Iris pigment epithelial cell (primary cell): Measurements from ENCODE around the gene GAB3.
"Not testable (repeated sequence)": the region's sequence is repeated elsewhere in the genome, so short reads cannot be mapped to it uniquely, and the experiment has no call there.

ENCODE experiments used
- DNase-seq: peaks from one replicate; pipeline ENCODE4 v3.0.0-alpha.2; 2011; ENCODE audit warnings: low read depth

The GAB3 gene

DNA sequence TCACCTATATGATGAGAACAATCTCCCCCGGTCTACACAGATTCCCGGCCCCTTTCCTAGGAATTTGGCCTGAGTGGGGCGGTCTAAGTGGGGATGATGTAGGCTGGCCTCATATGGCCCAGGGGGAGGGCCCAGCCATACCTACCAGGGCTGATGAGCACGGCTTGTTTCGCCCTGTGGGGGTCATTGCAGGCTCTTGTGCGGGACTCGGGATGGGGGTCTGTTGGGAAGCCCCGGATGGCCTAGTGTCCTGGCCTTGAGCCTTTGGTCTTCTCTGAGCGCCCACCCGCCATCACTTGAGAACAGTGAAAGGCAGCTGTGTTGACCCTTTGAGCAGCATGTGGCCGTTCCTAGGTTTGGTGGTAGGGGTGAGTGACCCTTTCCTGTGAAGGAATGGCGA is 92.7 kb downstream of the GAB3 start:
- no peak for DNase-seq

- DNase-seq: no peak
Observed at GRCh38 chrX:154657226-154657805, 93.6 kb downstream of the GAB3 start.

GRCh38 chrX:154655786-154656185 is 95.1 kb downstream of the GAB3 start:
- no peak for DNase-seq

DNA sequence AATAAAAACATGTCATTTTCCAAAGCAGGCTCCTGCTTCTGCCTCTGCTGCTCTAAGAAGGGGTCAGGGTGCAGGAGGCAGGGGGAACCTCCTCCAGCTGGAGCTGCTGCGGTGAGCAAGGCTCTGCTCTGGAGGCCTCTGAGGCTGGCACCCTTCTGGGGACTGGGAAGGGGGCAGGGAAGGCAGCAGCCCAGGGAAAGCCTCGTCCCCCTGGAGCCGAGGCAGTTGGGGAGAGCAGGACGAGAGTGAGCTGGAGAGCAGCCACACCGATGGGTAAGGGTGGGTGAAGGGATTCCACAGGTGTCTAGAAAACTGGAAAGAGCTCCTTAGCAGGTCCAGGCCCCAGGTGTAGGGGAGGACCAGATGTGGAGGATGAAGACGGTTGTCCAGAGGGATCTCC is 95.5 kb downstream of the GAB3 start:
- no peak for DNase-seq

- no peak for DNase-seq
Observed at GRCh38 chrX:154654925-154655324, 96.0 kb downstream of the GAB3 start.

DNA sequence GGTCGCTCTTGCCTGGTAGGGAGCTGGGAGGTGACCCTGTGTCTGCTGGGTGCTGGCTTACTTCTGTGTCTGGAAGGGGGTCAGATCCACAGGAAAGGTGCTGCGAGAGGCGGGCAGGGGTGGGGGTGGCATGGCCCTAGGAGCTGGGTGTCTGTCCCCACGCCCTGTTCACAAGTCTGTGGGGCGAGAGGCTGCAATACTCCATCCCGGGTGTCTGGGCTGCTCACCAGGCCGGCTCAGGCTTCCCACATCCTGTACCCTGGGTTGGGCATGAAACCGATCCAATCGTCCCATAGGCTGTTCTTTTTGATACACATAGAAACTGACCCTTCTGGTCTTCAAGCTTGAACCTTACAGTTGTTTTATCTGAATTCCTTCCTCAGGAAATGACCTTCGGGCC is 96.5 kb downstream of the GAB3 start:
- DNase-seq: no peak

DNA sequence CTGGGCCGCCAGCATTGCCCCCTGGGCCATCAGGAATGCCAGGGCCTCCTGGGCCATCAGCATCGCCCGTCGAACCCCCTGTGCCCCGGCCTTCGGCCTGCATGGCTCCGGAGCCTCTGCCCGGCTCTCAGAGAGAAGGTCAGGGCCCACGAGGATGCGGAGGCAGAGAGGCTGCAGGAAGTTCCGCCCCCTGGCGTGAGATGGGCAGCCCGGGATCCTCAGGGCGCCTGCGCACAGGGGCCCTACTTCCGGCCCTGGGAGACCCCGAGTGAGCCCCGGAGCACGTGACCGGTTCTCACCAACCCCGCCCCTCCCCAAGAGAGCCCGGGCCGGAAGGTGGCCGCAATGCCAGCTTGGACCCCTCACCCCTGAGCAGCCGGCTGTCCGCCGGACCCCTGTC is 97.5 kb downstream of the GAB3 start, which contains the start of gene CTAG2:
Gene CTAG2, minus strand, starts transcription at position 167 of the 400 bp plus-strand sequence. Its CDS starts 64 bp downstream, at position 103.
- not testable (repeated sequence) for DNase-seq

DNA sequence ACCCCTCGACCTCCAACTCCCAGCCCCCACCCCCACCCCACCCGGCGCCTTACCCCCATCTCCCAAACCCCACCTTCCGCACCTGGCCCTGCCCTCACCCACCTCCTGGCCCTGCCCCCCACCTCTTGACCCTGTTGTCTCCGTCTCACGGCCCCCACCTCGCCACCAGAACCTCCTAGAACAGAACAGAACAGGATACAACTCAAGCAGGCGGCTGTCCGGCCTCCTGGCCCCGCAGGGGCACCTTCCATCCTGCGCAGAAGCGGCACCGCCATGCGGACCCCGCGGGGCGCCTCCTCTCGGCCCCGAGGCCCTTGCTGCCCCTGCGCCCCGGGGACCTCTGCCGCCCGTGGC is 97.9 kb downstream of the GAB3 start:
- no peak for DNase-seq

DNA sequence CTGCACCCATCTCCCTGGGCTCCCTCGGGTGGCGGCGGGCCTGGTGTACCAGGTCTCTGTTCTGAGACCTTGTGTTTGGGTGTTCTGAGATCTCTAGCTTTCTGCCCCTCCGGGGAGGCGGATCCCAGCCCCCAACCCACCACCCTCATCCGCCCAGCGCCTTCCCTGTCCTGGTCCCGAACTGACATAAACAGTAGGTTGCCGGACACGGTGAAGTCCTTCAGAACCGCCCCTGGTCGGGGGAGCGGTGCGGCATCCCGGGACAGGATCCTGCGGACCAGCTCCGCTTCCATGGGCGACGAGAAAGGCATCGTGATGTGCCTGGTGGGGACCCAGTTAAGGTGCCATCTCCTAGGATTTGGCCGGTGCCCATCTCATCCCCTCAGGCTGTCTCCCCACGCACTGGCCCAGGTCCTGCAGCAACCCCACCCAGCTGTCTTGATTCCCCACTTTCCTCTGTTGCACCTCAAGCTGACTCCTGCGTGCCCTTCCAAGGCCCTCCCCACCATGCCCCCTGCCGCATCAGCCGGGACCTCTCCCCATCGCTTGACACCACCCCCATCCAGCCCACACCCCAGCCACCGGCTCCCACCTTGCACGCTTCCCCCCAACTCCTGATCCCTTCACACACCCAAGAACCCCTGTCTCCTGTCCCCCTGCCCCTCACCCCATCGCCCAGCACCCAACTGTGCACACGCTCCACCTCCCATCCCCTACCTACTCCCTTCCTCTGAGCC is 98.4 kb downstream of the GAB3 start:
- DNase-seq: no peak

GRCh38 chrX:154650221-154650510 is 100.7 kb downstream of the GAB3 start:
- no peak for DNase-seq

GRCh38 chrX:154649503-154650220 is 101.2 kb downstream of the GAB3 start:
- DNase-seq: no peak

GRCh38 chrX:154648931-154649330 is 101.9 kb downstream of the GAB3 start:
- DNase-seq: no peak

DNA sequence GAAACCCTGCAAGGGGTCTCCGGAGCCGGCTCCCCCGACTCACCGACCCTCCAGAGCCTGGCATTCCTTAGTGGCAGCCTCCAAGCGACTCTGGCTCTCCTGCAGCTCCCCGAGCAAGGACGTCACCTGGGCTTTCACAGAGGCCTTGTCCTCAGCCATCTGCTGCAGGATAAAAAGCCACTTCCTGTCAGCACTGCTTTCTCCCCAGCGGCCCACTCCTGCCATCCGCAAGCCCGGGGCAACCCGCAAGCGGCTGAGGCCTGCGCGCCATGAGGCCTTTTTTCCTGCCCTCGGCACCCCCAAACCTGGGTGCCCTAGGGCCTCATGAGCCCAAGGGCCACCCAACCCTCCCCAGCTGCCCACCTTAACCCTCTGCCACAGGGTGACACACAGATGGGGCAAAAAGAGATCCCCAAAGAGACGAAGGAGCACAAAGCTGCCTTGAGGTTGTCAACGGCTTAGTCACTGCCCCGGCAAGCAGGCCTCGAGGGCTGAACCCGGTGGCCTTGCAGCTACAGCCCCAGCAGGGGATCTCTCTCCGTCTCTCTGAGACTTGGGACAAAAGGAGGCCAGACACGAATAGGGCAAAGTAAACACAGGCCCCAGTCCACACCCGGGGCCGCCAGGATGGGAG is 105.0 kb downstream of the GAB3 start:
- not testable (repeated sequence) for DNase-seq

- DNase-seq: not testable (repeated sequence)
Observed at GRCh38 chrX:154643708-154644107, 107.2 kb downstream of the GAB3 start.

DNA sequence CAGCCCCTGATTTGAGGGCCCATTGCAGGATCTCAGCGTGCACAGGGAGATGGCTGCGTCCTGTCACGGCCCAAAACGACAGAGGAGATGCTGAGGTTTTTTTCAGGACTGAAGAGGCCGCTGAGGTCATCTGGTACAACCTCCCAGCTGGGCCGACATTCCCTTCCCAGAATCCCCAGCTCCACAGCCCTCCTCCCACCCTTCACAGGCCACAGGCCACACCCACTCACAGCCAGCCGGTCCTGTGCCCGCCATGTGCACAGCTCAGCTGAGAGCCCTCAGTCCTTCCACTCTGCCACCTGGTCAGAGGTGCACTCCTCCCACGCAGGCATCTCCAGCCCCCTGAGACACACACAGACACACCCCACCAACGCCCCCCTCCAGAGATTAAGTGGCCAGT is 109.1 kb downstream of the GAB3 start:
- DNase-seq: not testable (repeated sequence)

- DNase-seq: not testable (repeated sequence)
Observed at GRCh38 chrX:154633661-154634060, 117.2 kb downstream of the GAB3 start.

DNA sequence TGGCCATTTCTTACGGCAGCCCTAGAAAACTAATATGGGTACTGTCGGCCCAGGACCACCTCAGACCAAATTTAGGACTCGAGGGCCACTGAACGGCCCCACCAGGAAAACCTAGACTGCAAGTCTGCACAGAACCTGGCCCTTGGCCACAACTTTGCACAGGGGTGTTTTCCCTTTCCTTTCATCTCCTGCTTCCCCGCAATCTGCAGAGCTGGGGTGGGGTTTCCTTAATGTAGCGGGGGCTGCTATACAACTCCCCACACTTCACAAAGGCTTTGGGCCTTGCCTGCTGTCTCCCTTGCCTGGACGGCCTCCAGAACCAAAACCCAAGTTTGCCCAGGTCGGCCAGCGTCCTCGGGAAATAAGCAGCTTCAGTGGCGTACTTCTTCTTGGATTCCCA is 119.9 kb downstream of the GAB3 start:
- DNase-seq: not testable (repeated sequence)

DNA sequence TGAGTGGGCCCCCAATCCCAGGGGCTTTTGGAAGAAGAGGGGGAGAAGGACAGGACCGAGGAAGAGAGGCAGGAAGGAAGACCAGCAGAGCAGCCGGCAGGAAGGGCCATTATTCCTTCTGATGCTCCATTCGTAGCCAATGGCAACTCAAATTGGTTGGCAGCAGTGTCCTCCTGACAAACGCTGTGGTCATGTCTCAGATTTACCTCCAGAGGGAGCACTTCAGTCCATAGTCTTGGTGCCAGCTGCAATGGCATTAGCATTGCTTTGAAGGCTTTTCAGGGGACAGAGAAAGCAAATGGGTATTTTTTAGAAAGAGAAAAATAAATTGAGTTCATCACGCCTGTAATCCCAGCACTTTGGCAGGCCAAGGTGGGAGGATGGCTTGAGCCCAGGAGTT is 121.9 kb downstream of the GAB3 start:
- not testable (repeated sequence) for DNase-seq
